Measurements from ENCODE around the gene PTPRJ. TPM values are rescaled to one million over a fixed set of nuclear protein-coding genes. Genes with fewer than 3 reads are reported as not detected.
"Not testable (repeated sequence)": the region's sequence is repeated elsewhere in the genome, so short reads cannot be mapped to it uniquely, and the experiment has no call there.

PTPRJ gene
- total RNA-seq, 1 donor from 2014 or later: 214 TPM

GRCh38 chr11:48111891-48112290, 131.5 kb downstream of the PTPRJ start:
- peak; percentile 48 for DNase-seq (ENCODE audit: low read depth)

DNA sequence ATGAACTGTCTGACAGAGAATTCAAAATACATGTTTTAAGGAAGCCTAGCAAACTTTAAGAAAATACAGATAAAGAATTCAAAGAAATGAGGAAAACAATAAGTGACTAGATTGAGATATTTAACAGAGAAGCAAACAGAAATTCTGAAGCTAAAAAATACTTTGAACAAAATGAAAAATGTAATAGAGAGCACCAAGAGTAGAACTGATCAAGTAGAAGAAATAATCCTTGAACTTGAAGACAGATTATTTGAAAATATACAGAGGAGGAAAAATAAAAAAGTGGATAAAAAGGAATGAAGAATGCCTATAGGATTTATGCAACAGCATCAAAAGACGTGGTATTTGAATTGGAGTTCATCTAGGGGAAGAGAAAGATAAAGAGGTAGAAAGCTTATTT, 134.4 kb downstream of the PTPRJ start:
- no peak for DNase-seq (ENCODE audit: low read depth)

DNA sequence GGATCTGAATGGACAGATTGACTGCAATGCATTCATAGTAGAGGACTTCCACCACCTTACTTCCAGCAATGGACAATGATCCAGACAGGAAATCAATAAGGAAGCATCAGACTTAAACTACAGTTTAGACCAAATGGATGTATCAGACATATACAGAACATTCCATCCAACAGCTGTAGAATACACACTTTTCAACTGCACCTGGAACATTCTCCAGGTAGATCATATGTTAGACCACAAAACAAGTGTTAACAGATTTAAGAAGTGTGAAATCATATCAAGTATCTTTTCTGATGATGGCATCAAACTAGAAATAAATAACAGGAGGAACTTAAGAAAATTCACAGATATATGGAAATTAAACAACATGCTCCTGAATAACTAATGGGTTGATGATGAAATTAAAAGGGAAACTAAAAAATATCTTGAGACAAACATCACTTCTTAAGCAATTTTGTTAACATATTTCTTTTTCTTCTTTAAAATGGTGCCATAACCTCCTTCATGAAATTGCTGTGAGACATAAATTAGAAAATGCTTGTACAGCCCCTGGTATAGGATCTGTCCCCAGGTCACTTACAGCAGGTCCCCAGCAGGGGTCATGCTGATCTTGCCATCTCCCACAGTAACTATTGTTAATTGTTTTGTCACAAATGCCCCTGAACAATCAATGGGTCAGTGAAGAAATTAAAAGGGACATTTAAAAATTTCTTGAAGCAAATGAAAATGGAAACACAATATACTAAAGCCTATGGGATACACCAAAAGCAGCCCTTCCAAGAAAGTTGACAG, 136.3 kb downstream of the PTPRJ start:
- DNase-seq (ENCODE audit: low read depth): no peak

GRCh38 chr11:48122246-48122645, 141.9 kb downstream of the PTPRJ start:
- DNase-seq (ENCODE audit: low read depth): no peak

DNA sequence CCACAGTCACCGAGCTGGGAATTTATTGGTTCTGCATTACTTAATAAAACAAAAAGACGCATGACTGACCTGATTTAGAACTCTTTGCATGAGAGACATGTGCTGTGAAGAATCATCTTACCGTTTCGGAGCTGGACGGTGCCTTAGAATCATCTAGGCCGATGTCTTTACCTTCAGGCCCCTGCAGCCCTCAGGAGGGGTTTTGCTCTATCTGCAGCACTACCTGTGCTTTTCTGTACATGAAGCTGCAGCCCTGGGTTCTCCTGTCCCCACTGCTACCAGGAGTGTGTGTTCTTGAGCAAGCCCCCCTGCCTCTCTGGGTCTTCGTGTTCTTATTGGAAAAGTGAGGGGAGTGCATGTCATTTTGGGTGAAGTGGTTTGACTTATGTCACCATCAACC, 142.3 kb downstream of the PTPRJ start:
- no peak for DNase-seq (ENCODE audit: low read depth)

- DNase-seq (ENCODE audit: low read depth): no peak
Measured at GRCh38 chr11:48123254-48123875, 143.0 kb downstream of the PTPRJ start.

GRCh38 chr11:48123934-48124755, 143.8 kb downstream of the PTPRJ start:
- no peak for DNase-seq (ENCODE audit: low read depth)

- DNase-seq (ENCODE audit: low read depth): no peak
Measured at GRCh38 chr11:48124880-48125279, 144.5 kb downstream of the PTPRJ start.

DNA sequence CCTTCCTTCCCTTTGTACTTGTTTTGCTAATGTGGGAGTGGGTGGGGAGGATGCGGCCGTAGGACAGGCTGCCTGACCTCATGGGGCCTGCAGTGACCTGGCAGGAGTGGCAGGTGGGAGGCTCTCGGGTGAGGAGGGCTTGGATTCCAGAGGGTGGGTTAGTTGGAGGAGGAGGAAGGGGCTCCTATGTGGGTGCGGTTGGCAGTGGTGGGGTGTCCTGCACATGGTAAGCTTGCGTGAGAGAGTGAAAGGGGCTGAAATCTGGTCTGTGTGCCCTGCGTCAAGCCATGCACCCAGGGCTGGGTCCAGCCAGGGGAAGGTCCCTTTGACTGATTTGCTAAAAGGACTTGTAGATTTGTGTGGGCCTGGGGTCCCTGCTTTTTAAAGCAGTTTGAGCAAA, 145.5 kb downstream of the PTPRJ start:
- no peak for DNase-seq (ENCODE audit: low read depth)

- no peak for DNase-seq (ENCODE audit: low read depth)
Measured at GRCh38 chr11:48127521-48128183, 147.3 kb downstream of the PTPRJ start.

DNA sequence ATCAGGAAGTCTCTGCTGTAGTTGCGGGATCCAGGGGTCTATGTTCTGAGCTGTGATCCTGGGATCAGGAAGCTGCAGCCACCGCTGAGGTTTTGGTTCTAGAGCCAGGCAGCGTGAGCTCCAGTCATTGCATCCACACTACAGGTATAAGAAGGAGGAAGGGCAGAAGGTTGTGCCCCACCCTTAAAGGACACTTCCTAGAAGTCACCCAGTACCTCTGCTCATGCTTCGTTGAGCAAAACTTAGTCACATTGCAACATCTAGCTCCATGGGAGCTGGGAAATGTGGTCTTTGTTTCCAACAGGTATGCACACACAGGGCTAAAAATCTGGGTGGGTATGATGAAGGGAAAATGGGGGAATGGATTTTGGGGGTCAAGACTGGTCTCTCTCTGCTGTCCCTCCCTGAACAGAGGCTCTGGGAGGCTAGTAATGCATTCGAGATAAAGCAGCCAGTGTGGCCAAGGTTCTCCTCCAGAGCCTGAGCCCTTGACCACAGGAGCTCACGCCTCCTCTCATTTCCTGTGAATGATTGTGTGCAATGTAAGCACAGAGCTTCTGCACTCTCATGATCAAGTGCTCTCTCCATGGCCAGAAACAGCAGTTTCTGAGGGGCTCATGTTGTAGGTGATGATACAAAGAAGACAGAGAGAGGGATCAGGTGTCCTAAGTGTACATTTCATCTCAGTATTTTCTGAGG, 149.5 kb downstream of the PTPRJ start:
- peak; percentile 58 for DNase-seq (ENCODE audit: low read depth)

DNA sequence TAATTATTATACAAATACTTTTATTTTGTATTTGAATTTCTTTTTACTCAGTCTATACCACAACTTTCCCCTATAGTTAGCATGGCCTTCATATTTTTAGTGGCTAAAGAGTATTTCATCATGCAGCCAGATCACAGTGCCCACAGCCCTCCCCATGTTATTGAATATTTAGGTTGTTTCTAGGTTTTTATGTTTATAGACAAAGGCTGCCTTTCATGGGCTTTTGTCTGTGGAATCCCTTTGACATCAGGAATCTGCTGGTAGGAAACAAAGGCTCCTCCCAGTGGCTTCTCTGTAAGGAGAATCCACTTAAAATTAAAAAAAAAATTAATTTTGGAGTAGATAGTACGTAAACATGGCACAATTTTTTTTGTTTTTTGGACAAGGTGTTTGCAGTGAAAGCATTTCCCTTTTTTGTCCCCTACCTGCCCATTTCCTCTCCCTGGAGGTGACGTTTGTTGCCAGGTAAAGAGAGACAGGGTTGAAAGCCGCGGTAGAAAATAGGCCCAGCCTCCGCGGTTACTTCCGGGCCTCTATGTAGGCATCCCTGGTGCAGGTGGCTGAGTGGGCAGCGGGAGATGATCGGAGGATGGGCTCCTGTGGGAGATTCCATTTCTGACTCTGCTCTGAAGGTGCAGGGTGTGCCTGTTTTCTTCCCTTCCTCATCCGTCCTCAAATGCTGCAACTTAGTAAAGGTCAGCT, 154.0 kb downstream of the PTPRJ start:
- no peak for DNase-seq (ENCODE audit: low read depth)

GRCh38 chr11:48138222-48138621, 157.9 kb downstream of the PTPRJ start:
- DNase-seq (ENCODE audit: low read depth): no peak

DNA sequence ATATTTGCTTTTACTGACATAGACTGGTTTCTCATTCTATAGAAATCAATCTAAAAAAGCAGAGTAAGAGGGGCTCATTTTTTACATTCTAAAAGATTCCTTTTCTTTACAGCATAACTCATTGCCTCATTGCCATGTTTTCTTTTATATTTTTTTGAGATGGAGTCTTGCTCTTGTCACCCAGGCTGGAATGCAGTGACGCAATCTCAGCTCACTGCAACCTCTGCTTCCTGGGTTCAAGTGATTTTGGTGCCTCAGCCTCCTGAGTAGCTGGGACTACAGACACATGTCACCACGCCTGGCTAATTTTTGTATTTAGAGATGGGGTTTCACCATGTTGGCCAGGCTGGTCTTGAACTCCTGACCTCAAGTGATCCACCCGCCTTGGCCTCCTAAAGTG, 159.5 kb downstream of the PTPRJ start:
- DNase-seq (ENCODE audit: low read depth): not testable (repeated sequence)

DNA sequence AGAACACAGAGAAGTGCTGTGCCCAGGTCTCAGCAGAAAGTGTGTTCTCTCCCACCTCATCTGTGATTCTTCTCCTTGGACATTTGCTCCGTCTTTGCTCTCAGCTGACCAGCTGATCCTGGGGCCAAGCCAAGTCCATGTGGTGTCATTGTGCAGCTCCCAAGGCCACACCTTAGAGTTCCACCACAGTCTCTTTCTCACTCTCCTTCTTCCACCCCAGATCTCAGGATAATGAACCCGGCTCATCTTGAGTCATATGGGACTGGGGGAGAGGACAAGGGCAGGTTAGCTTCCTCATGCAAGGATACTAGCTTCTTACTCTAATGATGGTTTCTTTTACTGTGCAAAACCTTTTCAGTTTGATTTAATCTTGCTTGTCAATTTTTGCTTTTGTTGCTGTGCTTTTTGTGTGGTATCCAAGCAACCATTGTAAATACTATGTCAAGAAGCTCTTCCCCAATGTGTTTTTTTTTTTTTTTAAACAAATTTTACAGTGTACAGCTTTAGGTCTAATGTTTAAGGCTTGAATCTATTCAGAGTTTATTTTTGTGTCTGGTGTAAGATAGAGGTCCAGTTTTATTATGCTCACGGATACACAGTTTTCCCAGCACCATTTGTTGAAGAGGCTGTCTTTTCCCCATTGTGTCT, 161.2 kb downstream of the PTPRJ start:
- DNase-seq (ENCODE audit: low read depth): peak; percentile 60

DNA sequence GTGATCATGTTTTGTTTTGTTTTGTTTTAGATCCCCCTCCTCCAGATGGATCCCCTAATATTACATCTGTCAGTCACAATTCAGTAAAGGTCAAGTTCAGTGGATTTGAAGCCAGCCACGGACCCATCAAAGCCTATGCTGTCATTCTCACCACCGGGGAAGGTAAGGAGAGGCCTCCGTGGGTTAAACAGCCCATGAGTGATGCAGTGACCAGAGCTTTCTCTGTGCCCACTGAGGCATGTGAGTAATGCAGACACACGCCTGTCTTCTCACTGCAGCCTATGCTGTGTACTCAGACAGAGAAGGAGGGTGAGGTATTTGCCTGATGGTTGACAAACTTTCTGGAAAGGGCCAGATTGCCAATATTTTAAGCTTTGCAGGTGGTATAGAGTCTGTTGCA, 162.5 kb downstream of the PTPRJ start:
- peak; percentile 47 for DNase-seq (ENCODE audit: low read depth)

DNA sequence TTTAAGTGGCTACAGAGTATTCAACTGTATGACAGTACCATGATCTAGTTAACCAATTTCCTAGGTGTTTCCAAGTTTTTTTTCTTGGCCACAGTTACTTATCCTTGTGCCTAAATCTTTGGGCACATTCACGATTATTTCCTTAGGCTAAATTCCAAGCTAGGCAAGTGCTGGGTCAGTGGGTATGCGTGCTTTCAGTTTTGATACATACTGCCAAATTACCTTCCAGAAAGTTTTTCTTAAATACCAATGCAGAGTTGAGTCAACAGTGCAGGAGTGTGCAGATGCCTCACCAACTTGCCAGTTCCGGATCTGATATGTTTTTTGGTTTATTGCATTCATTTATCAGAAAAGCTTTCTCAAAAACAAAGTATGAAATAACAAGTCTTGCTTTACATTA, 168.4 kb downstream of the PTPRJ start:
- peak; percentile 82 for DNase-seq (ENCODE audit: low read depth)

- peak; percentile 72 for DNase-seq (ENCODE audit: low read depth)
Measured at GRCh38 chr11:48150213-48150612, 169.9 kb downstream of the PTPRJ start.

GRCh38 chr11:48154151-48154550, 173.8 kb downstream of the PTPRJ start:
- DNase-seq (ENCODE audit: low read depth): no peak

All from renal cortical epithelial cell (primary cell).